Measurements from ENCODE around the gene VPS26B. TPM values are rescaled to one million over a fixed set of nuclear protein-coding genes. Genes with fewer than 3 reads are reported as not detected.
A peak's percentile ranks its signal among the peaks of the same experiment; 100 is the strongest.

The VPS26B gene
- total and polyA plus RNA-seq, 2 donors: 27.3 to 33.1 TPM

- no peak for DNase-seq (ENCODE audit: low read depth in 6 of 9, low spot score in 9 of 9)
- no peaks in the 10 kb centered on the region for H3K9me3 ChIP-seq (ENCODE audit: control insufficient read depth in 2 of 2, insufficient read depth in 1 of 2, low read length in 1 of 2)
- 98% methylated on average over 6 of the region's 6 CpGs for WGBS
- no peak overlapping the region for H3K4me3 ChIP-seq (ENCODE audit: low read length in 2 of 2)
- no peaks in the 10 kb centered on the region for H3K4me1 ChIP-seq (ENCODE audit: control insufficient read depth in 2 of 2, insufficient read depth in 2 of 2, low read length in 2 of 2)
- peaks cover 34 to 70% of the 10 kb centered on the region in 2 donors for H3K36me3 ChIP-seq (ENCODE audit: control insufficient read depth in 2 of 2, insufficient read depth in 2 of 2, low read length in 1 of 2)
- no peak overlapping the region for H3K27ac ChIP-seq (ENCODE audit: low read depth in 1 of 2, low read length in 1 of 2)
- H3K27me3 ChIP-seq (ENCODE audit: control insufficient read depth in 2 of 2, insufficient read depth in 1 of 2, low read length in 1 of 2): no peaks in the 10 kb centered on the region
These were observed 23.8 kb upstream of the VPS26B start for GRCh38 chr11:134200688-134201087.

GRCh38 chr11:134202661-134203060 lies 21.8 kb upstream of the VPS26B start:
- Histone ChIP-seq H3K27me3 (ENCODE audit: control insufficient read depth in 2 of 2, insufficient read depth in 1 of 2, low read length in 1 of 2) (no peaks in the 10 kb centered on the region), H3K4me3 (ENCODE audit: low read length in 2 of 2) (no peak overlapping the region), H3K9me3 (ENCODE audit: control insufficient read depth in 2 of 2, insufficient read depth in 1 of 2, low read length in 1 of 2) (no peaks in the 10 kb centered on the region), H3K36me3 (ENCODE audit: control insufficient read depth in 2 of 2, insufficient read depth in 2 of 2, low read length in 1 of 2) (peaks cover 42 to 76% of the 10 kb centered on the region in 2 donors), H3K27ac (ENCODE audit: low read depth in 1 of 2, low read length in 1 of 2) (no peak overlapping the region), H3K4me1 (ENCODE audit: control insufficient read depth in 2 of 2, insufficient read depth in 2 of 2, low read length in 2 of 2) (no peaks in the 10 kb centered on the region)
- DNase-seq (ENCODE audit: low read depth in 6 of 9, low spot score in 9 of 9): no peak
- 98% methylated on average over 4 of the region's 4 CpGs for WGBS

GRCh38 chr11:134205729-134206128 lies 18.7 kb upstream of the VPS26B start:
- Histone ChIP-seq H3K4me1 (ENCODE audit: control insufficient read depth in 2 of 2, insufficient read depth in 2 of 2, low read length in 2 of 2) (no peaks in the 10 kb centered on the region), H3K27ac (ENCODE audit: low read depth in 1 of 2, low read length in 1 of 2) (no peak overlapping the region), H3K27me3 (ENCODE audit: control insufficient read depth in 2 of 2, insufficient read depth in 1 of 2, low read length in 1 of 2) (no peaks in the 10 kb centered on the region), H3K36me3 (ENCODE audit: control insufficient read depth in 2 of 2, insufficient read depth in 2 of 2, low read length in 1 of 2) (peaks cover 51 to 87% of the 10 kb centered on the region in 2 donors), H3K9me3 (ENCODE audit: control insufficient read depth in 2 of 2, insufficient read depth in 1 of 2, low read length in 1 of 2) (no peaks in the 10 kb centered on the region), H3K4me3 (ENCODE audit: low read length in 2 of 2) (no peak overlapping the region)
- DNase-seq (ENCODE audit: low read depth in 6 of 9, low spot score in 9 of 9): no peak
- 95% methylated on average over 9 of the region's 9 CpGs for WGBS

GRCh38 chr11:134206185-134206584 lies 18.3 kb upstream of the VPS26B start:
- H3K36me3 ChIP-seq (ENCODE audit: control insufficient read depth in 2 of 2, insufficient read depth in 2 of 2, low read length in 1 of 2): peaks cover 48 to 87% of the 10 kb centered on the region in 2 donors
- H3K27me3 ChIP-seq (ENCODE audit: control insufficient read depth in 2 of 2, insufficient read depth in 1 of 2, low read length in 1 of 2): no peaks in the 10 kb centered on the region
- H3K4me3 ChIP-seq (ENCODE audit: low read length in 2 of 2): no peak overlapping the region
- WGBS: 98% methylated on average over 5 of the region's 5 CpGs
- no peak overlapping the region for H3K27ac ChIP-seq (ENCODE audit: low read depth in 1 of 2, low read length in 1 of 2)
- no peak for DNase-seq (ENCODE audit: low read depth in 6 of 9, low spot score in 9 of 9)
- H3K9me3 ChIP-seq (ENCODE audit: control insufficient read depth in 2 of 2, insufficient read depth in 1 of 2, low read length in 1 of 2): no peaks in the 10 kb centered on the region
- no peaks in the 10 kb centered on the region for H3K4me1 ChIP-seq (ENCODE audit: control insufficient read depth in 2 of 2, insufficient read depth in 2 of 2, low read length in 2 of 2)

- peak in 4 of 9 donors; percentile 17 to 49 (median 35) for DNase-seq (ENCODE audit: low read depth in 6 of 9, low spot score in 9 of 9)
- peaks cover 37 to 75% of the 10 kb centered on the region in 2 donors for H3K36me3 ChIP-seq (ENCODE audit: control insufficient read depth in 2 of 2, insufficient read depth in 2 of 2, low read length in 1 of 2)
These were observed 16.8 kb upstream of the VPS26B start for GRCh38 chr11:134207538-134208239.

GRCh38 chr11:134215836-134216235 lies 8.6 kb upstream of the VPS26B start:
- DNase-seq (ENCODE audit: low read depth in 6 of 9, low spot score in 9 of 9): no peak
- Histone ChIP-seq H3K27ac (ENCODE audit: low read depth in 1 of 2, low read length in 1 of 2) (no peak overlapping the region), H3K27me3 (ENCODE audit: control insufficient read depth in 2 of 2, insufficient read depth in 1 of 2, low read length in 1 of 2) (no peaks in the 10 kb centered on the region), H3K9me3 (ENCODE audit: control insufficient read depth in 2 of 2, insufficient read depth in 1 of 2, low read length in 1 of 2) (no peaks in the 10 kb centered on the region), H3K36me3 (ENCODE audit: control insufficient read depth in 2 of 2, insufficient read depth in 2 of 2, low read length in 1 of 2) (peaks cover 27 to 47% of the 10 kb centered on the region in 2 donors), H3K4me3 (ENCODE audit: low read length in 2 of 2) (no peak overlapping the region), H3K4me1 (ENCODE audit: control insufficient read depth in 2 of 2, insufficient read depth in 2 of 2, low read length in 2 of 2) (no peaks in the 10 kb centered on the region)
- WGBS: 98% methylated on average over 7 of the region's 7 CpGs

More at GRCh38 chr11:134207538-134208239, 16.8 kb upstream of the VPS26B start:
- no peaks in the 10 kb centered on the region for H3K27me3 ChIP-seq (ENCODE audit: control insufficient read depth in 2 of 2, insufficient read depth in 1 of 2, low read length in 1 of 2)
- H3K4me3 ChIP-seq (ENCODE audit: low read length in 2 of 2): no peak overlapping the region
- no peaks in the 10 kb centered on the region for H3K9me3 ChIP-seq (ENCODE audit: control insufficient read depth in 2 of 2, insufficient read depth in 1 of 2, low read length in 1 of 2)
- WGBS: 91% methylated on average over 16 of the region's 16 CpGs
- H3K27ac ChIP-seq (ENCODE audit: low read depth in 1 of 2, low read length in 1 of 2): no peak overlapping the region
- no peaks in the 10 kb centered on the region for H3K4me1 ChIP-seq (ENCODE audit: control insufficient read depth in 2 of 2, insufficient read depth in 2 of 2, low read length in 2 of 2)

GRCh38 chr11:134216816-134217215 lies 7.7 kb upstream of the VPS26B start:
- Histone ChIP-seq H3K4me1 (ENCODE audit: control insufficient read depth in 2 of 2, insufficient read depth in 2 of 2, low read length in 2 of 2) (no peaks in the 10 kb centered on the region), H3K9me3 (ENCODE audit: control insufficient read depth in 2 of 2, insufficient read depth in 1 of 2, low read length in 1 of 2) (no peaks in the 10 kb centered on the region), H3K27ac (ENCODE audit: low read depth in 1 of 2, low read length in 1 of 2) (no peak overlapping the region), H3K27me3 (ENCODE audit: control insufficient read depth in 2 of 2, insufficient read depth in 1 of 2, low read length in 1 of 2) (no peaks in the 10 kb centered on the region), H3K4me3 (ENCODE audit: low read length in 2 of 2) (no peak overlapping the region), H3K36me3 (ENCODE audit: control insufficient read depth in 2 of 2, insufficient read depth in 2 of 2, low read length in 1 of 2) (peaks cover 27 to 44% of the 10 kb centered on the region in 2 donors)
- WGBS: 97% methylated on average over 3 of the region's 3 CpGs
- no peak for DNase-seq (ENCODE audit: low read depth in 6 of 9, low spot score in 9 of 9)

GRCh38 chr11:134223121-134223520 lies 1.4 kb upstream of the VPS26B start:
- peaks cover 26 to 35% of the 10 kb centered on the region in 2 donors for H3K4me1 ChIP-seq (ENCODE audit: control insufficient read depth in 2 of 2, insufficient read depth in 2 of 2, low read length in 2 of 2)
- DNase-seq (ENCODE audit: low read depth in 6 of 9, low spot score in 9 of 9): peak in 4 of 9 donors; percentile 2 to 52 (median 21)
- H3K9me3 ChIP-seq (ENCODE audit: control insufficient read depth in 2 of 2, insufficient read depth in 1 of 2, low read length in 1 of 2): no peaks in the 10 kb centered on the region
- H3K4me3 ChIP-seq (ENCODE audit: low read length in 2 of 2): peak overlapping the region; percentile 83 to 88
- 11% methylated on average over 5 of the region's 5 CpGs for WGBS
- H3K36me3 ChIP-seq (ENCODE audit: control insufficient read depth in 2 of 2, insufficient read depth in 2 of 2, low read length in 1 of 2): peaks cover 12 to 23% of the 10 kb centered on the region in 2 donors
- no peaks in the 10 kb centered on the region for H3K27me3 ChIP-seq (ENCODE audit: control insufficient read depth in 2 of 2, insufficient read depth in 1 of 2, low read length in 1 of 2)
- no peak overlapping the region for H3K27ac ChIP-seq (ENCODE audit: low read depth in 1 of 2, low read length in 1 of 2)

- DNase-seq (ENCODE audit: low read depth in 6 of 9, low spot score in 9 of 9): peak in 7 of 9 donors; percentile 38 to 76 (median 55)
- Histone ChIP-seq H3K36me3 (ENCODE audit: control insufficient read depth in 2 of 2, insufficient read depth in 2 of 2, low read length in 1 of 2) (peaks cover 7% of the 10 kb centered on the region in 2 donors), H3K9me3 (ENCODE audit: control insufficient read depth in 2 of 2, insufficient read depth in 1 of 2, low read length in 1 of 2) (no peaks in the 10 kb centered on the region), H3K4me3 (ENCODE audit: low read length in 2 of 2) (peak overlapping the region; percentile 75 to 88), H3K27me3 (ENCODE audit: control insufficient read depth in 2 of 2, insufficient read depth in 1 of 2, low read length in 1 of 2) (no peaks in the 10 kb centered on the region), H3K4me1 (ENCODE audit: control insufficient read depth in 2 of 2, insufficient read depth in 2 of 2, low read length in 2 of 2) (peaks cover 26 to 50% of the 10 kb centered on the region in 2 donors), H3K27ac (ENCODE audit: low read depth in 1 of 2, low read length in 1 of 2) (peak overlapping the region; percentile 64 to 76)
- under 1% methylated on average over 93 of the region's 93 CpGs for WGBS
These were observed 516 bp downstream of the VPS26B start for GRCh38 chr11:134224710-134225664.
